Gastrocnemius medialis (tissue), 4 donors: ENCODE data around the gene LDAF1.

ENCODE experiments used
- CTCF ChIP-seq, 5 experiments: fragments of 450-650 bp in 3 of 5; fragments of 200-600 bp in 2 of 5; sonication (generic) in 2 of 5; IDR thresholded peaks in 4 of 5; conservative IDR thresholded peaks in 1 of 5; 1 replicate in 4 of 5; 2 replicates in 1 of 5; pipeline ENCODE4 v1.5.1; 2016 to 2019; ENCODE audit warnings: antibody characterized with exemption in 5 of 5, mild to moderate bottlenecking in 3 of 5, moderate library complexity in 3 of 5
- POLR2A ChIP-seq, 2 donors: fragments of 450-650 bp; IDR thresholded peaks; one replicate each; pipeline ENCODE4 v1.6.1; 2017; ENCODE audit warnings: antibody characterized with exemption in 2 of 2, mild to moderate bottlenecking in 2 of 2, moderate library complexity in 2 of 2

GRCh38 chr16:21167360-21167759 is 8.9 kb downstream of the LDAF1 start:
- no peak for TF ChIP-seq CTCF (IDR thresholded peaks at IDR 0.05 in 4 of 5, conservative IDR thresholded peaks at IDR 0.05 in 1 of 5)
- no peak for TF ChIP-seq POLR2A (IDR thresholded peaks at IDR 0.05)
